Hypothalamus (tissue), 51 donors: ENCODE results near the gene GOLGA6L25.
"Not testable (repeated sequence)": the region's sequence is repeated elsewhere in the genome, so short reads cannot be mapped to it uniquely, and the experiment has no call there.

Source experiments
- DNase-seq, 51 donors: peaks; one replicate each; lab custom pipeline; 2025; lab: John Stamatoyannopoulos, UW

GOLGA6L25 gene

GRCh38 chr15:28553268-28553667 lies at the start of gene GOLGA6L25:
TSS of gene GOLGA6L25 (plus strand) at chr15:28553568. CDS start at chr15:28553629, 61 bp downstream.
- DNase-seq: not testable (repeated sequence)

- not testable (repeated sequence) for DNase-seq
Measured at GRCh38 chr15:28508217-28508889, 45.0 kb upstream of the GOLGA6L25 start.

DNA sequence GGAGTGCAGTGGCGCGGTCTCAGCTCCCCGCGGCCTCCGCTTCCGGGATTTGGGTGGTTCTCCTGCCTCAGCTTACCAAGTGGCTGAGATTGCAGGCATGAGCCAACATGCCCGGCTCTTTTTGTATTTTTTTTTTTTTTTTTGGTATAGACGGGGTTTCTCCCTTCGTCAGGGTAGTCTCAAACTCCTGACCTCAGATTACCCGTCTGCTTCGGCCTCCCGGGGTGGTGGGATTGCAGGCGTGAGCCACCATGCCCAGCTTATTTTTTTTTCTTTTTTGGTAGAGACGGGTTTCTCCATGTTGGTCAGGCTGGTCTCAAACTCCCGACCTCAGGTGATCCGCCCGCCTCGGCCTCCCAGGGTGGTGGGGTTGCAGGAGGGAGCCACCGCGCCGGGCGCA lies 39.2 kb upstream of the GOLGA6L25 start:
- DNase-seq: not testable (repeated sequence)

DNA sequence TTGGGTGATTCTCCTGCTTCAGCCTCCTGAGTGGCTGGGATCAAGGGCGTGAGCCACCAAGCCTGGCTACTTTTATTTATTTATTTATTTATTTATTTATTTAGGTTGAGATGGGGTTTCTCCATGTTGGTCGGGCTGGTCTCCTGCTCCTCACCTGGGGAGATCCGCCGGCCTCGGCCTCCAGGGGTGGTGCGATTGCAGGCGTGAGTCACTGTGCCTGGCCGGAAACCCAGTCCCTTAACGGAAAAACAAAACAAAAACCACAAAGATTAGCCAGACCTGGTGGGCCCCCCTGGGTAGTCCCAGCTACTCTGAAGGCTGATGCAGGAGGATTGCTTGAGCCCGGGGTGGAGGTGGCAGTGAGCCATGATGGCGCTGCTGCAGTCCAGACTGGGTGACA lies 38.2 kb upstream of the GOLGA6L25 start:
- DNase-seq: not testable (repeated sequence)

DNA sequence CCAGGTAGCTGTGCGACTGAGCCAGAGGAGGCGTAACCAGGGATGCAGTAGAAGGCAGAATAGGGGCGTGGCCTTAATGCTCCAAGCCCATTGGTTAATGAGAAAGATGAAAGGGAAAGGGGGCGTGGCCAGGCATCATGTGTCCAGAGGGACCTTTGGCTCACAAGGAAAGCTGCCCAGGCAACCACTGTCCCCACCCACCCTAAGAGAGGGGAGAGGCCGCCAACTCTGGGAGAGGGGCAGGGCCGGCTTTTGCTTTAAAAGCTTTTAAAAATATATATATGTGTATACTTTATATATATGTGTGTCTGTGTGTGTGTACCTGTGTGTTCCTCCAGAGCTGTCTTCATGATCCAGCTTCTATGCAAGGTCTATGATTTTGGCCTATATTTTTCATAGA lies 20.4 kb upstream of the GOLGA6L25 start, which contains the start of gene GOLGA8G:
TSS of gene GOLGA8G (minus strand) at position 18 of the 400 bp plus-strand sequence. CDS start 62 bp downstream, outside the sequence.
- not testable (repeated sequence) for DNase-seq

DNA sequence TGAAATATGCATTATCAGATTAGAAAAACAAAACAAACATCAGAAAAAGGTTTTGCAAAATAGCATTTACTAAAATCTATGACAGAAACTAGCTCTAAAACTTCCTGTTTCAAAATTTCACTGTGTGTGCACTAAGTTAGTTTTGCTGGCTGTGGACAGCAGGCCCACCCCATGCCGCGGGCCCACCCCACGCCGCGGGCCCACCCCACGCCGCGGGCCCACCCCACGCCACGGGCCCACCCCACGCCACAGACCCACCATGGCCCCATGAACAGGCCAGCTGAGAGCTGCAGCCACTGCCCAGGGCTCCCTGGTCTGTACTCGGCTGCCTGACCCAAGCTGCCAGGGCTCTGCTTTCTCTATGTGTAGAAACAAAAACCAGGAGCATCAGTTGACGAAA lies 20.0 kb downstream of the GOLGA6L25 start:
- not testable (repeated sequence) for DNase-seq

DNA sequence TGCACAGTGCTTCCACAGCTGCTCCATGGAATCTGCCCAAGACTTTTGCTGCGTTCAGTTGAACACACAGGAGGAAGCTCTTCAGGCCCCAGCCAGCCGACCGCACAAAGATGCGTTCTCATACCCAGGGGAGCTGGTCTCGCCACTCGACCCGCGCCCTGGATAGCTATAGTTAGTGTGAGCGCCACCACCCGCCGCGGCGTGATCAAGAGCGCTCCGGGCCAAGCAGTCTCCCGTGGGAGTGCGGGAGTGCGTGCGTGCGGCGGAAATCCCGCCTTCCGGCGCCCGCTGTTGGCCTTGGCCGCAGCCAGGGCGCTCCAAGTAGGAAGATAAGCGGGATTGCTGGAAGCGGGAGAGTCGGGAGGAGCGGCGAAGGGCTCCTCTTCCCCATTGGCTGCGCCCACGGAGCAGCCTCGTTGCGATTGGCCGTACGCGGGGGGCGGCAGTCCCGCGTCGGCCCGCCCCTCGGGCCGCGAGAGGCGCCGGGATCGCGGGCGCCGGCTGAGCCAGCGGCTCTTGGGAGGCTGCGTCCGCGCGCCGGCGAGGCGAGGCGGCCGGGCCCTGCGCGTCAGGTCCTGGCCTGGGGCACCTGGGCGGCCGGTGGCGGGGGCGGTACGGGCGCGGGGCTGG lies 35.7 kb downstream of the GOLGA6L25 start:
- not testable (repeated sequence) for DNase-seq

GRCh38 chr15:28589769-28590168 lies 36.4 kb downstream of the GOLGA6L25 start:
- DNase-seq: not testable (repeated sequence)

DNA sequence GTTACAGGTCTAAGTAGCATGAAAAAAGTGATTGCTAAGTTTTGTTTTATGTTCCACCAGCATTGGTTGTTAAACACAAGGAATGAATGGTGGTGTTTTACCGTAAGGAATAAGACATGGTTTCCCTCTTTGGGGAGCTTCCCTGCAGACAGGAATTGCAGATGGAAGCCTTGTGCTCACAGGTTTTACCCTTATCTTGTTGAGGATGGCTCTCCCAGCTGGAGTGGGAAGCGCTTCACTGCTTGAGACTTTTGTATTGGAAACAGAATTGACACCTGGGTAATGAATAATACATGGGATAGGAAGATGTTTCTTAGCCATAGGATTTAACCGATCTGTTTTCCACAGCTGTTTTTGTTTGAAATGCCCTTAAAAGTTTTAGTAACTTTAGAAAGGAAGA lies 39.0 kb downstream of the GOLGA6L25 start:
- not testable (repeated sequence) for DNase-seq

GRCh38 chr15:28593424-28594129 lies 40.2 kb downstream of the GOLGA6L25 start:
- DNase-seq: not testable (repeated sequence)

- DNase-seq: not testable (repeated sequence)
Measured at GRCh38 chr15:28597471-28597870, 44.1 kb downstream of the GOLGA6L25 start.

DNA sequence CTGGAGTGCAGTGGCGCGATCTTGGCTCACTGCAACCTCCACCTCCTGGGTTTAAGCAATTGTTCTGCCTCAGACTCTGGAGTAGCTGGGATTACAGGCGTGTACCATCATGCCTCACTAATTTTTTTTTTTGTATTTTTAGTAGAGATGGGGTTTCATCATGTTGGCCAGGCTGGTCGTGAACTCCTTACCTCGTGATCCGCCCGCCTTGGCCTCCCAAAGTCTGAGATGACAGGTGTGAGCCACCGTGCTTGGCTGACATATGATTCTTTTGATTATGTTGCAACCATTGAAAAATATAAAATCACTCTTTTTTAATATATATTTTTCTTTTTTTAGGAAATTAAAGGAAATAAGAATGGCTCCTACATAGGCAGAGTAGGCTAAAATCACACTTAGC lies 44.8 kb downstream of the GOLGA6L25 start:
- not testable (repeated sequence) for DNase-seq

- not testable (repeated sequence) for DNase-seq
Measured at GRCh38 chr15:28602152-28602551, 48.8 kb downstream of the GOLGA6L25 start.
